ENCODE data around the gene NDUFS6.
"Not testable (repeated sequence)": the region's sequence is repeated elsewhere in the genome, so short reads cannot be mapped to it uniquely, and the experiment has no call there.

NDUFS6 gene

DNA sequence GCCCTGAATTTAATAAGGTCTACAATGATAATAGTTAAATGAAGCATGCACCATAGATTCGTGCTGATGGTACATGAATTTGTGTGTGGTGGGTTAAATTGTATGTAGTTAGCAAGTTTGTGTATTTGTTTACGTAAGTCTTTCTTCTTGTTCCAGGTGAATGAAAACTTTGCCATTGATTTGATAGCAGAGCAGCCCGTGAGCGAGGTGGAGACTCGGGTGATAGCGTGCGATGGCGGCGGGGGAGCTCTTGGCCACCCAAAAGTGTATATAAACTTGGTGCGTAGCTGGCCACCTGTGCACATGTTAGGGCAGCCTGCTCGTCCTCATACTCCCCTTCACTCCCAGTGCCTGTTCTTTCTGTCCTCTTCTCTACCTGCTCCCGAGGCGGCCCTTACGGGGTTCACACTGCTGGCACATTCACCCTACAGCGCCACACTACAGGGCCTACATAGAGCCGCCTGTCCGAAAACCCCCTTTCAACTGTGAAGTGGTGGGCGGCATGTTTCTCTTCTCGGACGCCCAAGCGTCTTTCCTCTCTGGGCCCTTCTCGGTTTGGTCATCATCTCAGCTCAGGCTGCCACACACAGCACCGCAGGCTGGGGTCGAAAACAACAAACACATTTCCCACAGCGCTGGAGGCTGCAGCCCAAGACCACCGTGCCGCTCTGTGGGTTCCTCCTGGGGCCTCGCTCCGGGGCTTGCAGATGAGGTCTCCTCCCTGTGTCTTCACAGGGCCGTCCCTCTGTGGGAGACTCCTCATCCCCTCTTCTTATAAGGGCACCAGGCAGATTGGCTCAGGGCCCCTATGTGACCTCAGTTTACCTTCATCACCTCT, 13.2 kb downstream of the NDUFS6 start:
- H3K9me3 ChIP-seq (ENCODE audit: control insufficient read depth in 1 of 2, low read length in 2 of 2): no peaks in the 10 kb centered on the region
- no peak overlapping the region for H3K27ac ChIP-seq (ENCODE audit: low read length)
- no peak overlapping the region for H3K4me3 ChIP-seq (ENCODE audit: low read depth in 1 of 2, low read length in 2 of 2)
- peaks cover 60 to 89% of the 10 kb centered on the region in 2 donors for H3K36me3 ChIP-seq (ENCODE audit: control insufficient read depth in 1 of 2, insufficient read depth in 2 of 2, low read length in 2 of 2)
- H3K27me3 ChIP-seq (ENCODE audit: low read depth, low read length): no peaks in the 10 kb centered on the region
- no peaks in the 10 kb centered on the region for H3K4me1 ChIP-seq (ENCODE audit: control insufficient read depth in 1 of 2, insufficient read depth in 2 of 2, low read length in 2 of 2)

- Histone ChIP-seq H3K4me3 (ENCODE audit: low read depth in 1 of 2, low read length in 2 of 2) (no peak overlapping the region), H3K27me3 (ENCODE audit: low read depth, low read length) (no peaks in the 10 kb centered on the region), H3K36me3 (ENCODE audit: control insufficient read depth in 1 of 2, insufficient read depth in 2 of 2, low read length in 2 of 2) (peaks cover 62 to 87% of the 10 kb centered on the region in 2 donors)
Observed at GRCh38 chr5:1815071-1815786, 14.0 kb downstream of the NDUFS6 start.

GRCh38 chr5:1815881-1816292, 14.7 kb downstream of the NDUFS6 start:
- H3K4me1 ChIP-seq (ENCODE audit: control insufficient read depth in 1 of 2, insufficient read depth in 2 of 2, low read length in 2 of 2): no peaks in the 10 kb centered on the region
- H3K4me3 ChIP-seq (ENCODE audit: low read depth in 1 of 2, low read length in 2 of 2): no peak overlapping the region
- no peaks in the 10 kb centered on the region for H3K27me3 ChIP-seq (ENCODE audit: low read depth, low read length)
- H3K36me3 ChIP-seq (ENCODE audit: control insufficient read depth in 1 of 2, insufficient read depth in 2 of 2, low read length in 2 of 2): peaks cover 68 to 87% of the 10 kb centered on the region in 2 donors
- H3K9me3 ChIP-seq (ENCODE audit: control insufficient read depth in 1 of 2, low read length in 2 of 2): no peaks in the 10 kb centered on the region
- no peak overlapping the region for H3K27ac ChIP-seq (ENCODE audit: low read length)

More at GRCh38 chr5:1815071-1815786, 14.0 kb downstream of the NDUFS6 start:
- no peaks in the 10 kb centered on the region for H3K9me3 ChIP-seq (ENCODE audit: control insufficient read depth in 1 of 2, low read length in 2 of 2)
- H3K27ac ChIP-seq (ENCODE audit: low read length): no peak overlapping the region
- no peaks in the 10 kb centered on the region for H3K4me1 ChIP-seq (ENCODE audit: control insufficient read depth in 1 of 2, insufficient read depth in 2 of 2, low read length in 2 of 2)

DNA sequence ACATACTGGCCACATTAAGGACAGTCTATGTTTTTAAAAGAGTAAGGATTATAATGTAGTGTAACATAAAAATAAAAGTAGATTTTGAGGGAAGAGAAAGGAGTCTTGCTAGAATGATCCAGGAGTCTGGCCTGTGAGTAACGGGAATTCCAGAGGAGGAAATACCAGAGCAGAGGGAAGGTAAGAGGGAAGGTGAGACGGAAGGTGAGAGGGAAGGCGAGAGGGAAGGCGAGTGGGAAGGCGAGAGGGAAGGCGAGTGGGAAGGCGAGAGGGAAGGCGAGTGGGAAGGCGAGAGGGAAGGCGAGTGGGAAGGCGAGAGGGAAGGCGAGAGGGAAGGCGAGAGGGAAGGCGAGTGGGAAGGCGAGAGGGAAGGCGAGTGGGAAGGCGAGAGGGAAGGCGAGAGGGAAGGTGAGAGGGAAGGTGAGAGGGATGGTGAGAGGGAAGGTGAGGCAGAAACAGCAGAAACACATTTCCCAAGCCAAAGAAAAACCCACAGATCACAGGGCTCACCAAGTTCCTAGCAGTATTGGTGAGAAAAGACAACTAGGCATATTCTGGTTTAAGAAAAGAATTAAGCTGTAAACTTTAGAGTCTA, 15.4 kb downstream of the NDUFS6 start:
- H3K4me1 ChIP-seq (ENCODE audit: control insufficient read depth in 1 of 2, insufficient read depth in 2 of 2, low read length in 2 of 2); H3K27me3 ChIP-seq (ENCODE audit: low read depth, low read length); H3K27ac ChIP-seq (ENCODE audit: low read length); H3K9me3 ChIP-seq (ENCODE audit: control insufficient read depth in 1 of 2, low read length in 2 of 2); H3K4me3 ChIP-seq (ENCODE audit: low read depth in 1 of 2, low read length in 2 of 2): not testable (repeated sequence)
- H3K36me3 ChIP-seq (ENCODE audit: control insufficient read depth in 1 of 2, insufficient read depth in 2 of 2, low read length in 2 of 2): peaks cover 72 to 89% of the 10 kb centered on the region in 2 donors

DNA sequence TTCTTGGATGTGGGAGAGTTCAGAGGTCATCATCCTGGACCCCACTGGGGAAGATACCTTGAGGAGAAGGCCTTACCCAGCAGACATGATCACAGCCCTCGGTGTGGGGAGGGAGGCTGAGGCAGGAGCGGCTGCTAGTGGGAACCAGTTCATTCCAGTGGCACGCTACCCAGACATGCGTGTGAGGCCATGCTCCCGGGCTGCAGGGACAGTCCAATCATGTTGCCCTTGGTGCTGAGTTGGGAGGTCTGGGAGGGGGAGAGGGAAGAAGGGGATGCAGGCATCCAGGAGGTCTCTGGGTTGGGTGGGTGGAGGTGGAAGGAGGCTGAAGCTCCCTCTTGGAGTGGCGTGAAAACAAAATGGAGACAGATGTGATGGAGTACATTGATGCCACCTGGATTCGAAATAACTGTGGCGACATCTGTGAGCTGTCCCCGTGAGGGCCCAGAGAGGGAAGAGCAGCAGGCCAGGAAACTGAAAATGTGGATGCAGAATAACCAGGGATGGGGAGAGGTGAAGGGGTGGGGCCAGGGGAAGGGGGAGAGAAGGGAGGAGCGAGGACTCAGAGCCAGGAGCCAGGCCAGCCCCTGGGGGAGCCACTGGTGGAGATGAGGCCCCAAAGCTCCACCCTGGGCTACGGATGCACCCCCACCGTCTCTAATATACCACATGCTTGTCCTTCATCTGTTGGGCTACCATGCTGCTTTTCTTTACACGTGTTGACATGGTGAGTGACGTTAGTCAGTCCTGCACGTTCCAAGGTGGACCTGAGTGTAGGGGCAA, 16.2 kb downstream of the NDUFS6 start:
- H3K36me3 ChIP-seq (ENCODE audit: control insufficient read depth in 1 of 2, insufficient read depth in 2 of 2, low read length in 2 of 2): peaks cover 72 to 91% of the 10 kb centered on the region in 2 donors
- no peaks in the 10 kb centered on the region for H3K9me3 ChIP-seq (ENCODE audit: control insufficient read depth in 1 of 2, low read length in 2 of 2)
- no peak overlapping the region for H3K4me3 ChIP-seq (ENCODE audit: low read depth in 1 of 2, low read length in 2 of 2)
- no peaks in the 10 kb centered on the region for H3K4me1 ChIP-seq (ENCODE audit: control insufficient read depth in 1 of 2, insufficient read depth in 2 of 2, low read length in 2 of 2)
- no peak overlapping the region for H3K27ac ChIP-seq (ENCODE audit: low read length)
- H3K27me3 ChIP-seq (ENCODE audit: low read depth, low read length): no peaks in the 10 kb centered on the region

- Histone ChIP-seq H3K4me3 (ENCODE audit: low read depth in 1 of 2, low read length in 2 of 2) (no peak overlapping the region), H3K36me3 (ENCODE audit: control insufficient read depth in 1 of 2, insufficient read depth in 2 of 2, low read length in 2 of 2) (peaks cover 65 to 83% of the 10 kb centered on the region in 2 donors), H3K4me1 (ENCODE audit: control insufficient read depth in 1 of 2, insufficient read depth in 2 of 2, low read length in 2 of 2) (no peaks in the 10 kb centered on the region), H3K9me3 (ENCODE audit: control insufficient read depth in 1 of 2, low read length in 2 of 2) (no peaks in the 10 kb centered on the region), H3K27ac (ENCODE audit: low read length) (no peak overlapping the region), H3K27me3 (ENCODE audit: low read depth, low read length) (no peaks in the 10 kb centered on the region)
Observed at GRCh38 chr5:1818784-1819183, 17.6 kb downstream of the NDUFS6 start.

DNA sequence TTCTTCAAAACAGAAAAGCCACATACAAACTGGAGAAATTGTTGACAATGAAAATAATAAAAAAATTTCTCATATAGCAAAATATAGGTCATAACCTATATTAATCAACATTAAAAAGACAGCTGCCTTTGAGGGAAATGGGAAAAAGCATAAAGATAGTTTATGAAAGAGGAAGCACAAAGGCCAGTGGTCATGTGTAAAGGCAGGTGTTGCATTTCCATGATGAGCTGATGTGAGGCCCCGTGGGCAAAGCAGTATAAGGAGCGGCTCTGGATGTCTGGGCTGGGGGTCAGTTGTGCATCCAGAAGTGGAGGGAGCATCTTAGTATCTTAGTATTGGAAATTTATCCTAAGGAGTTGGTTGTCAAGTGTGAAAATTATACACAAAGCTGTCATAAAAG, 18.3 kb downstream of the NDUFS6 start:
- Histone ChIP-seq H3K4me1 (ENCODE audit: control insufficient read depth in 1 of 2, insufficient read depth in 2 of 2, low read length in 2 of 2) (no peaks in the 10 kb centered on the region), H3K9me3 (ENCODE audit: control insufficient read depth in 1 of 2, low read length in 2 of 2) (no peaks in the 10 kb centered on the region), H3K27ac (ENCODE audit: low read length) (no peak overlapping the region), H3K27me3 (ENCODE audit: low read depth, low read length) (no peaks in the 10 kb centered on the region), H3K36me3 (ENCODE audit: control insufficient read depth in 1 of 2, insufficient read depth in 2 of 2, low read length in 2 of 2) (peaks cover 58 to 83% of the 10 kb centered on the region in 2 donors), H3K4me3 (ENCODE audit: low read depth in 1 of 2, low read length in 2 of 2) (no peak overlapping the region)

DNA sequence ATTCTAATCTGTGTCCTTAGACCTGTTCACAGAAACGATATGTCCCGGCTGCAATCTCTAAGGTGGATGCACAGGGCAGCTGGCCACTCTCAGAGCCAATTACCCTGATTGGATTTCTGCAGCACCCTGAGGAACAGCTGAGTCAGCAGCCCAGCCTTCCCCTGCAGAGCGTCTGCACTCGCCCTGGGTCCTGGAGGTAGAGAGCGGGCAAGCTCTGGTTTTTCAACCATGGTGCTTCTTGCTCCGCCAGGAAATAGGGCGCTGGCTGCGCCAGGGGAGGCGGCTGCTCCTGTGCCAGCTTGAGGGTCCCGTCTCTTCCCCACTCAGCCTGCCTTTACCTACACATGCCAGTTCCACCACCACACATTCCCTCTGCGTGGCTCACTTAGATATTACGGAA, 19.2 kb downstream of the NDUFS6 start:
- H3K27ac ChIP-seq (ENCODE audit: low read length): no peak overlapping the region
- H3K9me3 ChIP-seq (ENCODE audit: control insufficient read depth in 1 of 2, low read length in 2 of 2): no peaks in the 10 kb centered on the region
- peaks cover 51 to 83% of the 10 kb centered on the region in 2 donors for H3K36me3 ChIP-seq (ENCODE audit: control insufficient read depth in 1 of 2, insufficient read depth in 2 of 2, low read length in 2 of 2)
- H3K27me3 ChIP-seq (ENCODE audit: low read depth, low read length): no peaks in the 10 kb centered on the region
- H3K4me3 ChIP-seq (ENCODE audit: low read depth in 1 of 2, low read length in 2 of 2): no peak overlapping the region
- H3K4me1 ChIP-seq (ENCODE audit: control insufficient read depth in 1 of 2, insufficient read depth in 2 of 2, low read length in 2 of 2): no peaks in the 10 kb centered on the region

DNA sequence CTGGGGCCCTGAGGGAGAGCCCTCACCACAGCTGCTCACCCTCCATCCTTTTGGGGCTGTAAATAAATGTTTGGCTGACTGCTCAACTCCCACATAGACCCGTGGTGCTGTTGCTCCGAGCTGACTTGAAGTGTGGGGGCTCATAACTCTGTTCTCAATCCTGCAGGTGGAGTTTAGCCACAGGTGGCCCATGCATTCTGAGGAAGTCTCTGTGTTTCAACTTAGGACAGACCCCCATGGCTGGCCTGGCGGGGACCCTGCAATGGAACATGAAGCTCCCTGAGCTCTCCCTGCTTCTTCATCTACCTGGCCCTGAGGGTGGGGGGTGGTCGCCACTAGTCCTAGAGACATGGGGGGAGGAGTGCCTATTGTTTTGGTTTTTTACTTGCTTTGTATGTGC, 19.7 kb downstream of the NDUFS6 start:
- Histone ChIP-seq H3K36me3 (ENCODE audit: control insufficient read depth in 1 of 2, insufficient read depth in 2 of 2, low read length in 2 of 2) (peaks cover 45 to 83% of the 10 kb centered on the region in 2 donors), H3K27me3 (ENCODE audit: low read depth, low read length) (no peaks in the 10 kb centered on the region)

DNA sequence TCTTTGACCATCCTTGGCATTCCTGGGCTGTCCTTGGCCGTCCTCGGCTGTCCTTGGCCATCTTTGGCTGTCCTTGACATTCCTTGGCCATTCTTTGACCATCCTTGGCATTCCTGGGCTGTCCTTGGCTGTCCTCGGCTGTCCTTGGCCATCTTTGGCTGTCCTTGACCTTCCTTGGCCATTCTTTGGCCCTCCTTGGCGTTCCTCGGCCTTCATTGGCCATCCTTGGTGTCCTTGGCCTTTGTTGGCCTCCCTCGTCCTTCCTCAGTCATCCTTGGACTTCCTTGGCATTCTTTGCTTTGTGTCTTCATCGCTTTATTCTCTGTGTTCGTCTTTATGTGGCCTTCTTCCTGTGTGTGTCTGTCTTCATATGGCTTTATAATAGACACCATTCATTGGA, 20.7 kb downstream of the NDUFS6 start:
- Histone ChIP-seq H3K27ac (ENCODE audit: low read length) (no peak overlapping the region), H3K9me3 (ENCODE audit: control insufficient read depth in 1 of 2, low read length in 2 of 2) (no peaks in the 10 kb centered on the region), H3K36me3 (ENCODE audit: control insufficient read depth in 1 of 2, insufficient read depth in 2 of 2, low read length in 2 of 2) (peaks cover 40 to 83% of the 10 kb centered on the region in 2 donors), H3K27me3 (ENCODE audit: low read depth, low read length) (no peaks in the 10 kb centered on the region), H3K4me1 (ENCODE audit: control insufficient read depth in 1 of 2, insufficient read depth in 2 of 2, low read length in 2 of 2) (no peaks in the 10 kb centered on the region), H3K4me3 (ENCODE audit: low read depth in 1 of 2, low read length in 2 of 2) (no peak overlapping the region)

More for the DNA sequence above, 19.7 kb downstream of the NDUFS6 start:
- Histone ChIP-seq H3K27ac (ENCODE audit: low read length) (no peak overlapping the region), H3K9me3 (ENCODE audit: control insufficient read depth in 1 of 2, low read length in 2 of 2) (no peaks in the 10 kb centered on the region), H3K4me3 (ENCODE audit: low read depth in 1 of 2, low read length in 2 of 2) (no peak overlapping the region), H3K4me1 (ENCODE audit: control insufficient read depth in 1 of 2, insufficient read depth in 2 of 2, low read length in 2 of 2) (no peaks in the 10 kb centered on the region)

Measured in muscle layer of duodenum (tissue), 2 donors.